HG03095 (cell line): ENCODE measurements around the gene SIGLEC9.
"Not testable (repeated sequence)": the region's sequence is repeated elsewhere in the genome, so short reads cannot be mapped to it uniquely, and the experiment has no call there.

Experiments used
- ATAC-seq: cut with Tn5 transposase; IDR thresholded peaks from one replicate; pipeline ENCODE4 v1.9.1; 2021; ENCODE audit warnings: moderate library complexity; ENCODE audit not compliant: unreplicated experiment

Gene SIGLEC9

DNA sequence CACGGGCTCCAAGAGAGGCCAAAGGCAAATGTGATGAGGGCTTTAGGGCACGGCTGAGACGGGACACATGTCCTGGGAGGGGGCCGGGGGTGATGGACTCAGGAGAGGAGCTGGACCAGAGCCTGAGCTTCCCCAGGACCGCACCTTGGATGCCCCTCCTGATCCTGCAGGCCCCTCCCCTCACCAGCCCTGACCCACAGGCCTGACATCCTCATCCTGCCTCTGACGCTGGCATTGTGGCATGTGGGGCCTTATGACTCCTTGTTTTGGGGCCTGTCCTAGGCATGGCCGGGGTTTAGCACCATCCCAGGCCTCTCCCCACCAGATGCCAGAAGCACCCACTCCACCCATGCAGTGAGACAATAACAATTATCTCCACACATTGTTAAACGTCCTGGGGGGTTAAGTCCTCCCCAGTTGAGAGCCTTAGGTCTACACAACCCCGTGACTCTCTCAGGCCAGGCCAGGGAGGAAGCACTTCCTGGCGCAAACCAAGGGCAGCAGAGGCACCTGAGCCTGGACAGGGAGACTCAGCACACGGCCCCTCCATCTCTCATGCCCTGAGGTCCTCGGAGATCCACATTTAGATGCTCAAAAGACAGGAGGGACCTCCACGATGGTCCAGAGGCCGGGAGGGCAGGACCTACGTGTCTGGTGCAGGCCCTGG lies 18.2 kb downstream of the SIGLEC9 start:
- not testable (repeated sequence) for ATAC-seq

DNA sequence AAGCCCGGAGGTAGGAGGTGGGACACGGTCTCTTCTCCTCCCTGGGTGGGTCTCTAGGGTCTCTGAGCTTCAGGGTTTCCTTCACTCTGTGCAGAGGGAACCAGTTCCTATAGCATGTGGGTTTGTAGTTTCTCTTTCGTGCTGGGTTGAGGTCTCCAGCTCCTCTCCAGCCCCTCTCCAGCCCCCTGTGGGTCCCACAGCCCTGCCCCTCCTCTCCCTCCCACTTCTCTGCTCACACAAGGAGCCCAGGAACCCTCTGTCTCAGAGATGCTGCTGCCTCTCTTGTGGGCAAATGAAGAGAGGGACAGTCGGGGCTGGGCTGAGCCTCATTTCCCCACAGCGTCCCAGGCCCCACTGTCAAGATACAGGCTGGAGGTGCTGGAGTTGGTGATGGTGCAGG lies 18.8 kb downstream of the SIGLEC9 start:
- ATAC-seq: no peak

GRCh38 chr19:51144482-51145045 lies 19.9 kb downstream of the SIGLEC9 start:
- ATAC-seq: no peak

DNA sequence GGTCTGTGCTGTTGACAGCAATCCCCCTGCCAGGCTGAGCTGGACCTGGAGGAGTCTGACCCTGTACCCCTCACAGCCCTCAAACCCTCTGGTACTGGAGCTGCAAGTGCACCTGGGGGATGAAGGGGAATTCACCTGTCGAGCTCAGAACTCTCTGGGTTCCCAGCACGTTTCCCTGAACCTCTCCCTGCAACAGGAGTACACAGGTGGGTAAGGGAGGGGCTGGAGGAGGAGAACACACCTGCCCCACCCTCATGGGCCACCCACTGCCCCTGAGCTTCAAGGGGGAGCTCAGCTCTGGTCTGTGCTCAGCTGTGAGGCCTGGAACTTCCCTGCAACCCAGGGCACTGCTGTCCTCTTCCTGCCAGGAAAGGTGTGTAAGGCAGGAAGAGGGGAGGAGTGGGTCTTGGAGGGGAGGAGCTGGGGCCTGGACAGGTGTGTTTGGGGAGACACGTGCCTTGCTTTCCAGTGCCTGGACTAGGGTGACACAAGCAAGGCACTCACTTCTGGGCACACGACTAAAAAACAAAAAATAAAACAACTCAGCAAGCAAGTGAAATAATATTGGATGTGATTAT lies 21.3 kb downstream of the SIGLEC9 start:
- no peak for ATAC-seq

DNA sequence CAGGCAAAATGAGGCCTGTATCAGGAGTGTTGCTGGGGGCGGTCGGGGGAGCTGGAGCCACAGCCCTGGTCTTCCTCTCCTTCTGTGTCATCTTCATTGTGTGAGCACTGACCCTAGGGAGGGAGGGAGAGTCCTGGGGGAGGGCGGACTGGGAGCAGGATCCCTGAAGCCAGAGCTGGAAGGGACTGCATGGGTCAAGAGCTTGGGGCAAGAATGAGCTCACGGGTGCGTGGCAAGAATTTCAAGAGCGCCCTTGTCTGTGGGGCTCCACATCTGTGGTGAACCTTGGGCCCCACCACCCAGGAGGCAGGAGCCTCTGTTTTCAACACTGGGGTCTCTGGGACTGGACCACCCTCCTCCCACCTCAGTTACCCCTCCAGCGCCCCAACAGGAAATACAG lies 22.0 kb downstream of the SIGLEC9 start:
- no peak for ATAC-seq

DNA sequence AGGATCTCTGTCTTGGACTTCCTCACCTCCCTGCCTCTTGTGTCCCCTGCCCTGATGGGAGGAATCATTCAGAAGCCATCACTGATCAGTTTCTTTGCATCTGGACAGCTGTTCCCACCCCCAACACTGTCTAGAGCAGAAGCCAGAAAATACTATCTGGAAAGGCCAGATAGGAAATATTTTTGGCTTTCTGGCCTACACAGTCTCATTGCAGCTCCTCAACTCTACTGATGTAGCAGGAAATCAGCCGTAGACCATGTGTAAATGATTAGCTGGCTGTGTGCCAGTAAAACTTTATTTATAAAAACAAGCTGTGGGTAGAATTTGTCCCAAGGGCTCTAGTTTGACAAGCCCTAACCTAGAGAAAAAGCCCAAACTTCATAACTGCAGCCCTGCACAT lies 23.0 kb downstream of the SIGLEC9 start:
- no peak for ATAC-seq

DNA sequence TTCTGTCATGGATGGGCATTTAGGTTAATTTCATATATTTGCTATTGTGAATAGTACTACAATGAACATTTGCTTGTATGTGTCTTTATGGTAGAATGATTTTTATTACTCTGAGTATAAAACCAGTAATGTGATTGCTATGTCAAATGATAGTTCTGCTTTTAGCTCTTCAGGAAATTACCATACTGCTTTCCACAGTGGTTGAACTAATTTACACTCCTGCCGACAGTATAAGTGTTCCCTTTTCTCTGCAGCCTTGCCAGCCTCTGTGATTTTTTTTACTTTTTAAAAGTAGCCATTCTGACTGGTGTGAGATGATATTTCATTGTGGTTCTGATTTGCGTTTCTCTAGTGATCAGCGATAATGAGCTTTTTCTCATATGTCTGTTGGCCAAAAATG lies 23.9 kb downstream of the SIGLEC9 start:
- no peak for ATAC-seq

DNA sequence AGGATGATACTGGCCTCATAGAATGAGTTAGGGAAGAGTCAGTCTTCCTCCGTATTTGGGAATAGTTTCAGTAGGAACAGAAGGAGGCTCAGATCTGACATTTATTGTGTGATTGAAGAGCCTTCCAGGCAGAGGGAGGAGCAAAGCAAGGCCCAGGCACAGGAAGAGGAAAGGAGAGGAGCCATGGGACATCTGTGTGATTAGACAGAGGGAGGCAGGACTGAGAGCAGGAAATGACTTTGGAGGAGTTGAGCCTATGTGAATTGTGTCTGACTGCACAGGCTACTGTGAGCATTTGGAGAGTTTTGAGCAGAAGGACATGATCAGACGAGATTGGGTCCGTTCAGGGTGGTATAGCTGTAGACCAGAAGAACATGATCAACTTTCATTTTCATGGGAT lies 25.9 kb downstream of the SIGLEC9 start:
- no peak for ATAC-seq

- ATAC-seq: no peak
Measured at GRCh38 chr19:51156710-51157109, 32.0 kb downstream of the SIGLEC9 start.

DNA sequence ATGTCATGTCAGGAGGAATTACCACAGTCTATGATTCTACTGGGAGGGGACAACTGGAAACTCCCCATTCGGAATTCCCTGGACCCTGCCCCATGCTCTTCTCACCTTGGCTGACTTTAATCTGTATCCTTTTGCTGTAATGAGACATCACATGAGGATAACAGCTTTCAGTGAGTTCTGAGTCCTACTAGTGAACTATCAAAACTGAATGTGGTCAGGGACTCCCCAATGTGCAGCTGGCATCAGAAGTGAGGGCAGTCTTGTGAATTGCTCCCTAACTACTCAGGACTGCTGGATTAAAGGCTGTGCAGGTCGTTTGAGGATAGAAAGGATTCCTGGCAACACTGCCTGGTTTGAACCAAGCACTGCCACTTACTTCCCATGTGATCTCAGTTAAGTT lies 32.6 kb downstream of the SIGLEC9 start:
- no peak for ATAC-seq

DNA sequence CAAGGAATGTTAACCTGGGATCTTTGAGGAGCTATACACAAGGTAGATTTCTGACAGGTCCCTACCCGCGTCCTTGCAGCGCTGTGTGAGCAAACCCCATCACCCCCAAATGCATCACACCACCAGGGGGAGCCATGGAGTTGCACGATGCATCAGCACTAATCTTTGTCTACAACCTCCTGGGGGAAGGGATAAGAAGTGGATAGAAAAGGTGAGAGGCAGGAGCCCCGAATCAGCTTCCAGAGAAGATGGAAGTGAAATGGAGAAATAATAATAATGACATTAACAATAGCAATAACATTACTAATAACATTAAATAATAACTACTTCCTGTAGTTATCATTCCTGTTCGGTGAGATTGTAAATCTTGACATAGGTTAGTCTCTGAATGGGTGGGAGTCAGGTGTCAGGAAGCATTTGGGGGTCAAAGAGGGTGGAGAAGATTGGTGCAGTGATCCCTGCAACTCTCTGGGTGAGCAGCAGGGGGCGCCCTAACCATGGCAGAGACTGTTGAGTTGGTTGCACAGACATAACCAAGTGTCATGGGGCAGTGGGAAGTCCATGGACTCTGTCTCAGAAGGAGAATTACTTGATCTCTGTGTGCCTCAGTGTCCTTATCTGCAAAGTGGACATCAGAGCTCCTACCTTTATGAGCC lies 33.9 kb downstream of the SIGLEC9 start:
- no peak for ATAC-seq

- no peak for ATAC-seq
Measured at GRCh38 chr19:51159656-51160055, 35.0 kb downstream of the SIGLEC9 start.

DNA sequence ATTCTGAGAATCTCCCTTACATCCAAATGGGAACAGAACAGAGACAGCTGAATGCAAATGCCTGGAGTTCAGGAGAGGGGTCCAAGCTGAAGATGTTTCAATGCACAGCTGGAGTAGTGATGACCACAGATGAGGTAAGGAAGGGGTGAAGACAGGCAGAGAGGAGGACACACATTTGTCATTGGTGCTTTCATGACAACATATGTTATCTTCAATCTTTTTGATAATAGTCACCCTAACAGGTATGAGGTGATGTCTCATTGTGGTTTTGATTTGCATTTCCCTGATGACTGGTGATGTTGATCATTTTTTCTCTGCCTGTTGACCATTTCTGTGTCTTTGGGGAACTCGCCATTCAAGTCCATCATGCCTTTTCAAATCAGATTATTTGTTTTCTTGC lies 36.6 kb downstream of the SIGLEC9 start:
- ATAC-seq: no peak

- ATAC-seq: no peak
Measured at GRCh38 chr19:51161867-51162496, 37.3 kb downstream of the SIGLEC9 start.

GRCh38 chr19:51163257-51163656 lies 38.6 kb downstream of the SIGLEC9 start:
- no peak for ATAC-seq

DNA sequence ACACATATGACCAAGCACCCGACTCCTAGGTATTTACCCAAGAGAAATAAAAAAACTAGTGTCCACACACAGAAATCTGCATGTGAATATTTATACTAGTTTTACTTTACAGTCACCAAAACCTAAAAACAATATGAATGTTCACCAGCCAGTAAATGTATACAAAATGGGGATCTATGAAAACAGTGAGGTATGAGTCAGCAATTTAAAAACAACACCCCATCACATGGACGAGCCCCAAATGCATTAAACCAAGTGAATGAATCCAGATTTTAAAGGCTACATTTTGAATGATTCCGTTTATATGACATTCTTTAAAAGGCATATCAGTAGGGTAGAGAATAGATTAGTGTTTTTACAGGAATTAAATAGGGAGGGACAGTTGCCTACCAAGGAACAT lies 39.5 kb downstream of the SIGLEC9 start:
- no peak for ATAC-seq

GRCh38 chr19:51166846-51167490 lies 42.3 kb downstream of the SIGLEC9 start:
- no peak for ATAC-seq

DNA sequence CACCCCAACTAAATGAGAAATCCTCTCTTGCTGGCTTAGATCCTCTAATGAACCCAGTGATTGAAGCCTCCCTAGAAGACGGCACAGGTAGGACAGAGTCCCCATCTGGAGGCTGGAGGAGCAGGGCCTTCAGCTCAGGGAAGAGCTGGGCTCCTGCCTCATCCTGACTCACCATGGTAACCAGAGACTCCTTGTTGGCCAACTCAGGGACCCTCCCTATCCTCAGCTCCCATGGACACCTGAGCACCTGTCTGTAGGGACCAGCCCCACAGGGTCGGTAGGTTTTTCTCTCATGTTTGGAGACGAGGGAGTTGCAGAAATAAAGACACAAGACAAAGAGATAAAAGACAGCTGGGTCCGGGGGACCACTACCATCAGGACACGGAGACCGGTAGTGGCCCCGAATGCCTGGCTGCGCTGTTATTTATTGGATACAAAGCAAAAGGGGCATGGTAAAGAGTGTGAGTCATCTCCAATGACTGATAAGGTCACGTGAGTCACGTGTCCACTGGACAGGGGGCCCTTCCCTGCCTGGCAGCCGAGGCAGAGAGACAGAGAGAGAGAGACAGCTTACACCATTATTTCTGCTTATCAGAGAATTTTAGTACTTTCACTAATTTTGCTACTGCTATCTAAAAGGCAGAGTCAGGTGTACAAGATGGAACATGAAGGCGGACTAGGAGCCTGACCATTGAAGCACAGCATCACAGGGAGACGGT lies 44.0 kb downstream of the SIGLEC9 start:
- no peak for ATAC-seq

GRCh38 chr19:51169283-51169918 lies 44.7 kb downstream of the SIGLEC9 start:
- not testable (repeated sequence) for ATAC-seq

GRCh38 chr19:51172223-51172622 lies 47.5 kb downstream of the SIGLEC9 start:
- ATAC-seq: no peak
